OCI-LY3 (cell line): ENCODE data around the gene SLC35F4.

Experiments used
- CTCF ChIP-seq: fragments of 200-600, 300-600 bp; sonication (generic); IDR thresholded peaks from 2 replicates; pipeline ENCODE4 v1.5.1; 2014; ENCODE audit warnings: antibody characterized with exemption, low read length, low read depth
- EZH2phosphoT487 ChIP-seq: fragments of 200-600 bp; shearing (Covaris generic); IDR thresholded peaks from 2 replicates; pipeline ENCODE4 v1.6.1; 2018; ENCODE audit warnings: antibody characterized with exemption, mixed run types, low read depth

- TF ChIP-seq CTCF, result no peak
- TF ChIP-seq EZH2phosphoT487, result no peak
Measured at GRCh38 chr14:57687416-57687815, 178.5 kb downstream of the SLC35F4 start.
